Stimulated activated effector memory CD8-positive, alpha-beta T cell treated with anti-CD3 and anti-CD28 coated beads, Interleukin-12 subunit alpha, Interleukin-12 subunit beta, amount 100 ng/mL, for 72 hours (primary cell): ENCODE data around the gene SBK1.
"Not testable (repeated sequence)": the region's sequence is repeated elsewhere in the genome, so short reads cannot be mapped to it uniquely, and the experiment has no call there.

ENCODE experiments used
- ATAC-seq: fragments of 150-1000 bp; cut with Tn5 transposase; 2 replicates; pipeline ENCODE4 v1.10.0; 2021
- DNase-seq, 2 donors: peaks; one replicate each; pipeline ENCODE4 v3.0.0; 2021 to 2022; ENCODE audit warnings: low spot score in 2 of 2
- H3K27ac Mint-ChIP-seq: one replicate; pipeline ENCODE4 v1.8.0; 2022; ENCODE audit warnings: mild to moderate bottlenecking, mixed read lengths
- H3K36me3 Mint-ChIP-seq: one replicate; pipeline ENCODE4 v1.8.0; 2022; ENCODE audit warnings: mild to moderate bottlenecking, mixed read lengths
- H3K4me1 Mint-ChIP-seq: one replicate; pipeline ENCODE4 v1.8.0; 2022; ENCODE audit warnings: mixed read lengths
- H3K4me3 Mint-ChIP-seq: one replicate; pipeline ENCODE4 v1.8.0; 2022; ENCODE audit warnings: mild to moderate bottlenecking, mixed read lengths
- H3K9me3 Mint-ChIP-seq: one replicate; pipeline ENCODE4 v1.8.0; 2022; ENCODE audit warnings: mixed read lengths

Gene SBK1

GRCh38 chr16:28291651-28292626, at the start of gene SBK1:
SBK1 (plus strand) TSS chr16:28292525; CDS start chr16:28317392, 24,867 bp downstream.
- Mint-ChIP-seq H3K4me1 (peaks cover 70% of the 10 kb centered on the region), H3K4me3 (peak within 1 kb of the TSS; percentile 79), H3K9me3 (no peaks in the 10 kb centered on the region), H3K36me3 (peaks cover 14% of the 10 kb centered on the region), H3K27ac (peak within 1 kb of the TSS; percentile 60)
- DNase-seq, result peak; percentile 78 to 84
- ATAC-seq, result peak; percentile 96

GRCh38 chr16:28249483-28249882, 42.8 kb upstream of the SBK1 start:
- H3K27ac Mint-ChIP-seq, H3K4me3 Mint-ChIP-seq, H3K4me1 Mint-ChIP-seq, H3K9me3 Mint-ChIP-seq, H3K36me3 Mint-ChIP-seq, ATAC-seq, DNase-seq: not testable (repeated sequence)

GRCh38 chr16:28250999-28251398, 41.3 kb upstream of the SBK1 start:
- Mint-ChIP-seq H3K4me1 (no peaks in the 10 kb centered on the region), H3K36me3 (no peaks in the 10 kb centered on the region), H3K9me3 (peaks cover 4% of the 10 kb centered on the region), H3K4me3 (no peak overlapping the region), H3K27ac (no peak overlapping the region)
- ATAC-seq, result no peak
- no peak for DNase-seq

GRCh38 chr16:28254158-28254557, 38.2 kb upstream of the SBK1 start:
- DNase-seq (no peak), ATAC-seq (no peak)
- H3K9me3 Mint-ChIP-seq, result peaks cover 4% of the 10 kb centered on the region
- H3K27ac Mint-ChIP-seq, result no peak overlapping the region
- H3K4me3 Mint-ChIP-seq, result no peak overlapping the region
- H3K36me3 Mint-ChIP-seq, result no peaks in the 10 kb centered on the region
- H3K4me1 Mint-ChIP-seq, result no peaks in the 10 kb centered on the region

GRCh38 chr16:28255838-28256237, 36.5 kb upstream of the SBK1 start:
- DNase-seq, result no peak
- Mint-ChIP-seq H3K27ac (no peak overlapping the region), H3K9me3 (peaks cover 4% of the 10 kb centered on the region), H3K36me3 (no peaks in the 10 kb centered on the region), H3K4me1 (peaks cover 14% of the 10 kb centered on the region), H3K4me3 (no peak overlapping the region)
- ATAC-seq, result no peak

- Mint-ChIP-seq H3K36me3 (no peaks in the 10 kb centered on the region), H3K4me1 (peaks cover 16% of the 10 kb centered on the region), H3K27ac (no peak overlapping the region), H3K4me3 (no peak overlapping the region), H3K9me3 (peaks cover 4% of the 10 kb centered on the region)
- DNase-seq (no peak), ATAC-seq (no peak)
Observed at GRCh38 chr16:28257256-28257655, 35.1 kb upstream of the SBK1 start.

GRCh38 chr16:28258567-28258966, 33.8 kb upstream of the SBK1 start:
- Mint-ChIP-seq H3K27ac (no peak overlapping the region), H3K9me3 (no peaks in the 10 kb centered on the region), H3K4me1 (peaks cover 22% of the 10 kb centered on the region), H3K36me3 (no peaks in the 10 kb centered on the region), H3K4me3 (no peak overlapping the region)
- DNase-seq (no peak), ATAC-seq (no peak)

- DNase-seq (no peak), ATAC-seq (no peak)
- Mint-ChIP-seq H3K4me1 (peaks cover 22% of the 10 kb centered on the region), H3K27ac (peak overlapping the region; percentile 65), H3K36me3 (no peaks in the 10 kb centered on the region), H3K4me3 (no peak overlapping the region), H3K9me3 (no peaks in the 10 kb centered on the region)
Observed at GRCh38 chr16:28259091-28259780, 33.1 kb upstream of the SBK1 start.

- H3K4me3 Mint-ChIP-seq, result no peak overlapping the region
- H3K4me1 Mint-ChIP-seq, result peaks cover 22% of the 10 kb centered on the region
- H3K36me3 Mint-ChIP-seq, result no peaks in the 10 kb centered on the region
- no peaks in the 10 kb centered on the region for H3K9me3 Mint-ChIP-seq
- ATAC-seq (no peak), DNase-seq (no peak)
- peak overlapping the region; percentile 65 for H3K27ac Mint-ChIP-seq
Observed at GRCh38 chr16:28259781-28260150, 32.6 kb upstream of the SBK1 start.

- Mint-ChIP-seq H3K9me3 (no peaks in the 10 kb centered on the region), H3K4me1 (peaks cover 22% of the 10 kb centered on the region), H3K36me3 (no peaks in the 10 kb centered on the region), H3K27ac (peak overlapping the region; percentile 65), H3K4me3 (no peak overlapping the region)
- no peak for DNase-seq
- ATAC-seq, result no peak
Observed at GRCh38 chr16:28260193-28260592, 32.1 kb upstream of the SBK1 start.

GRCh38 chr16:28261942-28262341, 30.4 kb upstream of the SBK1 start:
- Mint-ChIP-seq H3K36me3 (no peaks in the 10 kb centered on the region), H3K27ac (no peak overlapping the region), H3K9me3 (no peaks in the 10 kb centered on the region), H3K4me3 (no peak overlapping the region), H3K4me1 (peaks cover 22% of the 10 kb centered on the region)
- no peak for ATAC-seq
- DNase-seq, result no peak

- no peak for DNase-seq
- Mint-ChIP-seq H3K9me3 (no peaks in the 10 kb centered on the region), H3K4me1 (peaks cover 22% of the 10 kb centered on the region), H3K4me3 (no peak overlapping the region), H3K27ac (no peak overlapping the region), H3K36me3 (no peaks in the 10 kb centered on the region)
- ATAC-seq, result no peak
Observed at GRCh38 chr16:28263305-28263704, 29.0 kb upstream of the SBK1 start.

- ATAC-seq, result no peak
- Mint-ChIP-seq H3K27ac (peak overlapping the region; percentile 4), H3K36me3 (no peaks in the 10 kb centered on the region), H3K4me1 (peaks cover 18% of the 10 kb centered on the region), H3K4me3 (no peak overlapping the region), H3K9me3 (no peaks in the 10 kb centered on the region)
- no peak for DNase-seq
Observed at GRCh38 chr16:28264656-28265055, 27.7 kb upstream of the SBK1 start.

GRCh38 chr16:28265822-28266221, 26.5 kb upstream of the SBK1 start:
- DNase-seq (no peak), ATAC-seq (no peak)
- H3K4me1 Mint-ChIP-seq, result peaks cover 9% of the 10 kb centered on the region
- no peaks in the 10 kb centered on the region for H3K36me3 Mint-ChIP-seq
- no peak overlapping the region for H3K4me3 Mint-ChIP-seq
- no peak overlapping the region for H3K27ac Mint-ChIP-seq
- no peaks in the 10 kb centered on the region for H3K9me3 Mint-ChIP-seq

GRCh38 chr16:28267356-28267755, 25.0 kb upstream of the SBK1 start:
- ATAC-seq, result no peak
- no peak overlapping the region for H3K4me3 Mint-ChIP-seq
- peaks cover 3% of the 10 kb centered on the region for H3K9me3 Mint-ChIP-seq

GRCh38 chr16:28273511-28273910, 18.8 kb upstream of the SBK1 start:
- Mint-ChIP-seq H3K9me3 (peaks cover 3% of the 10 kb centered on the region), H3K4me1 (peaks cover 29% of the 10 kb centered on the region), H3K27ac (no peak overlapping the region), H3K36me3 (no peaks in the 10 kb centered on the region), H3K4me3 (no peak overlapping the region)
- ATAC-seq (no peak), DNase-seq (no peak)

More at GRCh38 chr16:28267356-28267755, 25.0 kb upstream of the SBK1 start:
- DNase-seq, result no peak
- peaks cover 6% of the 10 kb centered on the region for H3K4me1 Mint-ChIP-seq
- H3K36me3 Mint-ChIP-seq, result no peaks in the 10 kb centered on the region
- H3K27ac Mint-ChIP-seq, result no peak overlapping the region
